ENCODE data around the gene FAM13A. TPM values are rescaled to one million over a fixed set of nuclear protein-coding genes. Genes with fewer than 3 reads are reported as not detected.

The FAM13A gene
- total RNA-seq, 3 donors from 2014 or later, result 55.7 to 170 (median 118) TPM

DNA sequence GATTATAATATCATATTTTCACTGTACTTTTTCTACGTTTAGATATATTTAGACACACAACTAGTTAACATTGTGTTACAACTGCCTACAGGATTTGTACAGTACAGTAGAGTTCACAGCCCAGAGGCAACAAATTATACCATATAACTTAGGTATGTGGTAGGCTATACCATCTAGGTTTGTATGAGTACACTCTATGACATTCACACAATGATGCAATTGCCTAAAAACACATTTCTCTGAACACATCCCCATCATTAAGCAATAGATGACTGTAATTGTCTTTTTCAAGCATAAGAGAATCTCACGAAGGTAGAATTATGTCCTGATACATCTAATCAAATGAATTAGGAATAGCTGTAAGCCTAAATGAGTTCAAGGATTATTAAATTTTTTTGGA, 42.0 kb upstream of the FAM13A start:
- Histone ChIP-seq H3K36me3 (no peaks in the 10 kb centered on the region), H3K27me3 (no peaks in the 10 kb centered on the region), H3K4me1 (no peaks in the 10 kb centered on the region), H3K4me3 (no peak overlapping the region), H3K27ac (no peak overlapping the region), H3K9me3 (no peaks in the 10 kb centered on the region)
- no peak for DNase-seq (ENCODE audit: low spot score in 2 of 2)
- intact Hi-C loops (cut with DNase I; ENCODE audit: low total_unique reads), result no loop called here
- TF ChIP-seq POLR2AphosphoS5 (IDR thresholded peaks at IDR 0.05) (no peak), POLR2A (IDR thresholded peaks at IDR 0.05) (no peak)
- TF ChIP-seq, protein P1, sequence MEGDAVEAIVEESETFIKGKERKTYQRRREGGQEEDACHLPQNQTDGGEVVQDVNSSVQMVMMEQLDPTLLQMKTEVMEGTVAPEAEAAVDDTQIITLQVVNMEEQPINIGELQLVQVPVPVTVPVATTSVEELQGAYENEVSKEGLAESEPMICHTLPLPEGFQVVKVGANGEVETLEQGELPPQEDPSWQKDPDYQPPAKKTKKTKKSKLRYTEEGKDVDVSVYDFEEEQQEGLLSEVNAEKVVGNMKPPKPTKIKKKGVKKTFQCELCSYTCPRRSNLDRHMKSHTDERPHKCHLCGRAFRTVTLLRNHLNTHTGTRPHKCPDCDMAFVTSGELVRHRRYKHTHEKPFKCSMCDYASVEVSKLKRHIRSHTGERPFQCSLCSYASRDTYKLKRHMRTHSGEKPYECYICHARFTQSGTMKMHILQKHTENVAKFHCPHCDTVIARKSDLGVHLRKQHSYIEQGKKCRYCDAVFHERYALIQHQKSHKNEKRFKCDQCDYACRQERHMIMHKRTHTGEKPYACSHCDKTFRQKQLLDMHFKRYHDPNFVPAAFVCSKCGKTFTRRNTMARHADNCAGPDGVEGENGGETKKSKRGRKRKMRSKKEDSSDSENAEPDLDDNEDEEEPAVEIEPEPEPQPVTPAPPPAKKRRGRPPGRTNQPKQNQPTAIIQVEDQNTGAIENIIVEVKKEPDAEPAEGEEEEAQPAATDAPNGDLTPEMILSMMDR (IDR thresholded peaks at IDR 0.05), result no peak

DNA sequence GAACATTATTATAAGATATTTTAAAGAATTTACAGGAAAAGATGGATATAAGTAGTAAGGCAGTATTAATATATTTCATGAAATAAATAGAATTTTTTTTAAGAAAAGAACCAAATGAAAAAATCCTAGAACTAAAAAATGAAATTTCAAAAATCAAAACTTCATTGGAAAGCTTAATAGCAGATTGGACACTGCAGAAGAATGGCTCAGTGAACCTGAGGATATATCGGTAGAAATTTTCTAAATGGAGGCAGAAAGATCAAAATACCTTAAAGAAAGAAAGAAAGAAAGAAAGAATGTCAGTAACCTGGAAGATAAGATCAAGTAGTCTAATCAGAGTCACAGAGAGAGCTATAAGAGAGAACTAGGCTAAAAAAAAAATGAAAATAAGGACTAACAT, 21.3 kb upstream of the FAM13A start:
- TF ChIP-seq POLR2A (IDR thresholded peaks at IDR 0.05) (no peak), POLR2AphosphoS5 (IDR thresholded peaks at IDR 0.05) (no peak)
- TF ChIP-seq, protein P1 (IDR thresholded peaks at IDR 0.05), result no peak
- Histone ChIP-seq H3K36me3 (no peaks in the 10 kb centered on the region), H3K4me3 (no peak overlapping the region), H3K4me1 (no peaks in the 10 kb centered on the region), H3K27me3 (no peaks in the 10 kb centered on the region), H3K27ac (no peak overlapping the region), H3K9me3 (peaks cover 0 to 19% of the 10 kb centered on the region in 2 donors)
- intact Hi-C loops (cut with DNase I; ENCODE audit: low total_unique reads), result no loop called here
- no peak for DNase-seq (ENCODE audit: low spot score in 2 of 2)

DNA sequence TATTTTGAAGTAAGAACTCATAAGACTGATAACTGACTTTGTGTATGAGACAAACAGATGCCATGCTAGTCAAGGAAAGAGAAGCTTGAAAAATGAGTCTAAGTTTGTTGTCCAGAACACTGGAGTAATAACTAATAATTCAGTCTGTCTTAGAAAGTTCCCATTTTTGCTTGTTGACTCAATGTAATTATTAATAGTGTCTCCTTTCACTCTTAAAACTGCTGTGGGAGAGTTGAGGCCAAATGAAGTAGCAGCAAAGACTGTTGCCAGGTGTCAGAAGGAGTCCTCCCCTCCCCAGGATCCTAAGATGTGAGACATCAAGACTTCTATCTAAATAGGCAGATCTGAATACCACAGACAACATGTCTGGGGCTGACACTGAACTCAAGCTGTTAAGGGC, 20.8 kb upstream of the FAM13A start:
- Histone ChIP-seq H3K27me3 (no peaks in the 10 kb centered on the region), H3K4me3 (no peak overlapping the region), H3K36me3 (no peaks in the 10 kb centered on the region), H3K4me1 (no peaks in the 10 kb centered on the region), H3K9me3 (peaks cover 0 to 19% of the 10 kb centered on the region in 2 donors), H3K27ac (no peak overlapping the region)
- DNase-seq (ENCODE audit: low spot score in 2 of 2), result no peak
- intact Hi-C loops (cut with DNase I; ENCODE audit: low total_unique reads), result no loop called here
- TF ChIP-seq, protein P1 (IDR thresholded peaks at IDR 0.05), result no peak
- TF ChIP-seq POLR2AphosphoS5 (IDR thresholded peaks at IDR 0.05) (no peak), POLR2A (IDR thresholded peaks at IDR 0.05) (no peak)

DNA sequence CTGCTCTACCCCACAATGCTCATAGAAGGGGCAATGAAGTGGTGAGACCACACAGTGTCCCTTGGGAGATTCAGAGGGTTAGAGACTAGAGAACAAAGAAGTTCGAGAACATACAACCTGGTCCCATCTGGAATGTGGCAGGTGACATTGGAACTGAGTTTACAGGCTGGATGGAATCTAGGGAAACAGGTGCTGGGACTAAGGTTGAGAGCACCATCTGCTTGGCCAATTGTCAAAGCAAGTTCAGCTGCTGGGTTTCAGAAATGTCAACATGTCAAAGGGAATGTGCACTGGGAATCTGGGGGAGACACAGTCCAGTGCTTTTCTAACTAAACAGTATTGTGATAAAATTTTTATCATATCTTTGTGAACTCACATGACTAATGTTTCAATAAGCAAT, 15.9 kb upstream of the FAM13A start:
- TF ChIP-seq POLR2A (IDR thresholded peaks at IDR 0.05), result no peak
- no peak for TF ChIP-seq POLR2AphosphoS5 (IDR thresholded peaks at IDR 0.05)
- TF ChIP-seq, protein P1 (IDR thresholded peaks at IDR 0.05), result no peak

DNA sequence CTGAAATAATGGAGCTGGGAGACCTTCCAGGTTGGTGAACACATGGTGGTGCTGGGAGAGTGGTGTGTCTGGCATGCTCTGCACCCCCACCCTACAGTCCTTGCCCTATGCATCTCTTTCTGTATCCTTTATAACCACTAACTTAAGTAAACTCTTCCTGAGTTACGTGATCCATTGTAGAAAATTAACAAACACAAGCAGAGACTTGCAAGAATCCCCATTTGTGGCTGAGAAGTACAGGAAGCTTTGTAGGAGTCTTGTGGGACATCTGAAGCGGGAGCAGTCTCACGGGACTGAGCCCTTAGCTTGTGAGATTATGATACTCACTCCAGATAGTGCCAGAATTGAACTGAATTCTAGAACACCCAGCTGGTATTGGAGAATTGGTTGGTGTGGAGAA, 14.3 kb upstream of the FAM13A start:
- DNase-seq (ENCODE audit: low spot score in 2 of 2), result no peak
- TF ChIP-seq POLR2A (IDR thresholded peaks at IDR 0.05) (no peak), POLR2AphosphoS5 (IDR thresholded peaks at IDR 0.05) (no peak)
- TF ChIP-seq, protein P1 (IDR thresholded peaks at IDR 0.05), result no peak
- Histone ChIP-seq H3K9me3 (no peaks in the 10 kb centered on the region), H3K27me3 (no peaks in the 10 kb centered on the region), H3K4me3 (no peak overlapping the region), H3K27ac (no peak overlapping the region), H3K4me1 (no peaks in the 10 kb centered on the region), H3K36me3 (no peaks in the 10 kb centered on the region)
- intact Hi-C loops (cut with DNase I; ENCODE audit: low total_unique reads), result no loop called here

More for the DNA sequence above, 15.9 kb upstream of the FAM13A start:
- no peaks in the 10 kb centered on the region for H3K36me3 ChIP-seq
- no peak for DNase-seq (ENCODE audit: low spot score in 2 of 2)
- no peaks in the 10 kb centered on the region for H3K4me1 ChIP-seq
- intact Hi-C loops (cut with DNase I; ENCODE audit: low total_unique reads), result no loop called here
- peaks cover 0 to 3% of the 10 kb centered on the region in 2 donors for H3K9me3 ChIP-seq
- H3K4me3 ChIP-seq, result no peak overlapping the region
- no peaks in the 10 kb centered on the region for H3K27me3 ChIP-seq
- no peak overlapping the region for H3K27ac ChIP-seq

Data from breast epithelium (tissue), 4 donors.